RWPE1 (cell line): ENCODE measurements around the gene GRIA1.

Experiments used
- CTCF ChIA-PET: fragments of 350-600 bp; sonication (Branson Sonifier 250); formaldehyde crosslinking; extraction: SDS; loops from one replicate; lab custom pipeline; 2021; lab: Yijun Ruan, JAX
- POLR2A ChIA-PET: fragments of 400-600 bp; formaldehyde crosslinking; extraction: SDS; loops from one replicate; lab custom pipeline; 2020; ENCODE audit warnings: antibody characterized with exemption; ENCODE audit not compliant: low non-redundant PET; lab: Yijun Ruan, JAX
- DNase-seq: peaks from one replicate; pipeline ENCODE4 v3.0.0; 2012; ENCODE audit warnings: low spot score
- H3K27ac ChIP-seq: fragments of 450-650 bp; 2 replicates; pipeline ENCODE4 v1.5.1; 2017
- CTCF ChIP-seq: fragments of 450-650 bp; conservative IDR thresholded peaks from 2 replicates; pipeline ENCODE4 v1.5.1; 2017; ENCODE audit warnings: low read depth, mild to moderate bottlenecking

Gene GRIA1

GRCh38 chr5:153678617-153679329 is 188.3 kb downstream of the GRIA1 start:
- POLR2A ChIA-PET: no interaction called here
- DNase-seq: no peak
- CTCF ChIA-PET: interaction anchor here (0.7 kb wide), 2 partner anchors 52 to 80 kb away, joined by 3 to 4 read pairs; no protein-coding TSS in a partner anchor

GRCh38 chr5:153690236-153690635 is 199.8 kb downstream of the GRIA1 start:
- no peak for DNase-seq
- POLR2A ChIA-PET: no interaction called here
- no peak for TF ChIP-seq CTCF
- H3K27ac ChIP-seq: no peak overlapping the region
- CTCF ChIA-PET: no interaction called here

More at GRCh38 chr5:153678617-153679329, 188.3 kb downstream of the GRIA1 start:
- H3K27ac ChIP-seq: no peak overlapping the region
- no peak for TF ChIP-seq CTCF

- POLR2A ChIA-PET: no interaction called here
- no peak for TF ChIP-seq CTCF
- CTCF ChIA-PET: no interaction called here
- no peak for DNase-seq
- no peak overlapping the region for H3K27ac ChIP-seq
Observed at GRCh38 chr5:153696256-153696655, 205.8 kb downstream of the GRIA1 start.

GRCh38 chr5:153699035-153699434 is 208.6 kb downstream of the GRIA1 start:
- H3K27ac ChIP-seq: no peak overlapping the region
- TF ChIP-seq CTCF: no peak
- CTCF ChIA-PET: no interaction called here
- DNase-seq: no peak
- POLR2A ChIA-PET: no interaction called here

GRCh38 chr5:153700940-153701339 is 210.5 kb downstream of the GRIA1 start:
- ChIA-PET CTCF (no interaction called here), POLR2A (no interaction called here)
- peak; percentile 26 for DNase-seq
- no peak overlapping the region for H3K27ac ChIP-seq
- TF ChIP-seq CTCF: no peak

GRCh38 chr5:153702265-153702664 is 211.8 kb downstream of the GRIA1 start:
- DNase-seq: no peak
- H3K27ac ChIP-seq: no peak overlapping the region
- TF ChIP-seq CTCF: no peak
- ChIA-PET POLR2A (no interaction called here), CTCF (no interaction called here)
